Astrocyte (in vitro differentiated cells and primary cell): Measurements from ENCODE around the gene COLEC11. TPM values are rescaled to one million over a fixed set of nuclear protein-coding genes. Genes with fewer than 3 reads are reported as not detected.
"Not testable (repeated sequence)": the region's sequence is repeated elsewhere in the genome, so short reads cannot be mapped to it uniquely, and the experiment has no call there.

Source experiments
- DNase-seq: peaks from one replicate; pipeline ENCODE4 v3.0.0-alpha.2; 2010; ENCODE audit warnings: low read depth
- FAIRE-seq: peaks from 2 replicates; lab custom pipeline; 2011; peaks lifted over from hg19 to GRCh38; lab: Jason Lieb, UNC
- H2AFZ ChIP-seq: 2 replicates; pipeline ENCODE4 v1.6.0; 2012; ENCODE audit warnings: low read depth, low read length, inconsistent platforms
- H3K27ac ChIP-seq: 2 replicates; pipeline ENCODE4 v1.5.1; 2011; ENCODE audit warnings: low read depth, low read length, inconsistent platforms
- H3K27me3 ChIP-seq: 2 replicates; pipeline ENCODE4 v1.6.0; 2011; ENCODE audit warnings: low read length, inconsistent platforms; ENCODE audit not compliant: insufficient read depth
- H3K36me3 ChIP-seq: 2 replicates; pipeline ENCODE4 v1.5.1; 2011; ENCODE audit warnings: low read length, inconsistent platforms; ENCODE audit not compliant: insufficient read depth
- H3K4me1 ChIP-seq: 2 replicates; pipeline ENCODE4 v1.5.1; 2011; ENCODE audit warnings: low read length, inconsistent platforms; ENCODE audit not compliant: insufficient read depth
- H3K4me2 ChIP-seq: 2 replicates; pipeline ENCODE4 v1.6.0; 2012; ENCODE audit warnings: low read length, inconsistent platforms
- H3K4me3 ChIP-seq: 2 replicates; pipeline ENCODE4 v1.5.1; 2011; ENCODE audit warnings: low read depth, mild to moderate bottlenecking, low read length, inconsistent platforms; ENCODE audit not compliant: insufficient read depth
- H3K79me2 ChIP-seq: 2 replicates; pipeline ENCODE4 v1.6.0; 2012; ENCODE audit warnings: mild to moderate bottlenecking, low read length, inconsistent platforms; ENCODE audit not compliant: insufficient read depth
- H3K9ac ChIP-seq: 2 replicates; pipeline ENCODE4 v1.6.0; 2012; ENCODE audit warnings: mild to moderate bottlenecking, low read length, inconsistent platforms
- H3K9me3 ChIP-seq: 2 replicates; pipeline ENCODE4 v1.5.1; 2012; ENCODE audit warnings: low read depth, mild to moderate bottlenecking, low read length, inconsistent platforms; ENCODE audit not compliant: insufficient read depth
- H4K20me1 ChIP-seq: 2 replicates; pipeline ENCODE4 v1.6.0; 2012; ENCODE audit warnings: low read length, inconsistent platforms; ENCODE audit not compliant: insufficient read depth
- H3K27ac Mint-ChIP-seq: one replicate; pipeline ENCODE4 v1.8.0; 2021; ENCODE audit warnings: mild to moderate bottlenecking, mixed read lengths; ENCODE audit not compliant: unreplicated experiment
- H3K27me3 Mint-ChIP-seq: one replicate; pipeline ENCODE4 v1.8.0; 2021; ENCODE audit warnings: low read depth, mixed read lengths; ENCODE audit not compliant: unreplicated experiment
- H3K36me3 Mint-ChIP-seq: one replicate; pipeline ENCODE4 v1.8.0; 2021; ENCODE audit warnings: low read depth, mixed read lengths; ENCODE audit not compliant: unreplicated experiment
- H3K4me1 Mint-ChIP-seq: one replicate; pipeline ENCODE4 v1.8.0; 2021; ENCODE audit warnings: low read depth, mixed read lengths; ENCODE audit not compliant: unreplicated experiment
- H3K4me3 Mint-ChIP-seq: one replicate; pipeline ENCODE4 v1.8.0; 2021; ENCODE audit warnings: mild to moderate bottlenecking, moderate library complexity, mixed read lengths; ENCODE audit not compliant: unreplicated experiment
- H3K9me3 Mint-ChIP-seq: one replicate; pipeline ENCODE4 v1.8.0; 2021; ENCODE audit warnings: mild to moderate bottlenecking, mixed read lengths; ENCODE audit not compliant: unreplicated experiment
- EZH2 ChIP-seq: IDR thresholded peaks from 2 replicates; pipeline ENCODE4 v1.6.1; 2012; ENCODE audit warnings: mild to moderate bottlenecking, low read length, inconsistent platforms; ENCODE audit not compliant: insufficient read depth
- total RNA-seq: library from RNA; stranded (reverse); gene quantifications from 2 replicates; pipeline ENCODE4 v1.2.1, GENCODE V29; 2021
- TF ChIP-seq, protein P1 (sequence below): IDR thresholded peaks from 2 replicates; pipeline ENCODE4 v1.5.1; 2011; ENCODE audit warnings: low read depth, mild to moderate bottlenecking, inconsistent platforms, low read length, moderate library complexity; ENCODE audit not compliant: insufficient read depth

COLEC11 gene
- total RNA-seq, 1 donor from 2014 or later = not detected

DNA sequence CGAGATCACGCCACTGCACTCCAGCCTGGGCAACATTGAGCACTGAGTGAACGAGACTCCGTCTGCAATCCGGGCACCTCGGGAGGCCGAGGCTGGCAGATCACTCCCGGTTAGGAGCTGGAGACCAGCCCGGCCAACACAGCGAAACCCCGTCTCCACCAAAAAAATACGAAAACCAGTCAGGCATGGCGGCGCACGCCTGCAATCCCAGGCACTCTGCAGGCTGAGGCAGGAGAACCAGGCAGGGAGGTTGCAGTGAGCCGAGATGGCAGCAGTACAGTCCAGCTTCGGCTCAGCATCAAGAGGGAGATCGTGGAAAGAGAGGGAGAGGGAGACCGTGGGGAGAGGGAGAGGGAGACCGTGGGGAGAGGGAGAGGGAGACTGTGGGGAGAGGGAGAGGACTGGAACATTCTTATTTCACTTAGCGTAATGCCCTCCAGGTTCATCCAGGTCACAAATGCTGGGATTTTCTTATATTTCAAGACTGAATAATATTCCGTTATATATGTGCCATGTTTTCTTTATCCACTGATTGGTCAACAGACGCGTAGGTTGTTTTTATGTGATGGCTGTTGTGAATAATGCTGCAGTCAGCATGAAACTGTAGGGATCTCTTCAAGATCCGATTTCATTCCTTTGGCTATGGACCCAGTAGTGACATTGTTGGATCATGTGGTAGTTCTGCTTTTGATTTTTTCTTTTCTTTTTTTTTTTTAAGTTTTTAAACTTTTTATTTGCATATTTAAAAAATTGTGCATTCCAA lies 21.7 kb downstream of the COLEC11 start:
- H3K9me3 Mint-ChIP-seq = peaks cover 14% of the 10 kb centered on the region
- H3K4me2 ChIP-seq, H4K20me1 ChIP-seq, H3K9ac ChIP-seq, H3K4me3 ChIP-seq, H3K9me3 ChIP-seq, H2AFZ ChIP-seq, H3K27ac ChIP-seq, H3K36me3 ChIP-seq, FAIRE-seq, H3K79me2 ChIP-seq, DNase-seq, H3K27me3 ChIP-seq, H3K4me3 Mint-ChIP-seq, H3K4me1 Mint-ChIP-seq, H3K27ac Mint-ChIP-seq, H3K4me1 ChIP-seq, H3K36me3 Mint-ChIP-seq, H3K27me3 Mint-ChIP-seq: not testable (repeated sequence)

- no peak for FAIRE-seq
- Histone ChIP-seq H3K27ac (no peak overlapping the region), H3K4me2 (no peak overlapping the region), H2AFZ (no peak overlapping the region), H4K20me1 (no peaks in the 10 kb centered on the region), H3K9me3 (no peaks in the 10 kb centered on the region), H3K9ac (no peak overlapping the region), H3K4me1 (no peaks in the 10 kb centered on the region), H3K79me2 (no peaks in the 10 kb centered on the region), H3K27me3 (no peaks in the 10 kb centered on the region), H3K36me3 (no peaks in the 10 kb centered on the region), H3K4me3 (no peak overlapping the region)
- peaks cover 14% of the 10 kb centered on the region for H3K9me3 Mint-ChIP-seq
- DNase-seq = no peak
- peaks cover 1% of the 10 kb centered on the region for H3K27me3 Mint-ChIP-seq
- peaks cover 1% of the 10 kb centered on the region for H3K36me3 Mint-ChIP-seq
- TF ChIP-seq, protein P1, sequence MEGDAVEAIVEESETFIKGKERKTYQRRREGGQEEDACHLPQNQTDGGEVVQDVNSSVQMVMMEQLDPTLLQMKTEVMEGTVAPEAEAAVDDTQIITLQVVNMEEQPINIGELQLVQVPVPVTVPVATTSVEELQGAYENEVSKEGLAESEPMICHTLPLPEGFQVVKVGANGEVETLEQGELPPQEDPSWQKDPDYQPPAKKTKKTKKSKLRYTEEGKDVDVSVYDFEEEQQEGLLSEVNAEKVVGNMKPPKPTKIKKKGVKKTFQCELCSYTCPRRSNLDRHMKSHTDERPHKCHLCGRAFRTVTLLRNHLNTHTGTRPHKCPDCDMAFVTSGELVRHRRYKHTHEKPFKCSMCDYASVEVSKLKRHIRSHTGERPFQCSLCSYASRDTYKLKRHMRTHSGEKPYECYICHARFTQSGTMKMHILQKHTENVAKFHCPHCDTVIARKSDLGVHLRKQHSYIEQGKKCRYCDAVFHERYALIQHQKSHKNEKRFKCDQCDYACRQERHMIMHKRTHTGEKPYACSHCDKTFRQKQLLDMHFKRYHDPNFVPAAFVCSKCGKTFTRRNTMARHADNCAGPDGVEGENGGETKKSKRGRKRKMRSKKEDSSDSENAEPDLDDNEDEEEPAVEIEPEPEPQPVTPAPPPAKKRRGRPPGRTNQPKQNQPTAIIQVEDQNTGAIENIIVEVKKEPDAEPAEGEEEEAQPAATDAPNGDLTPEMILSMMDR = no peak
- no peak for TF ChIP-seq EZH2
- H3K4me3 Mint-ChIP-seq = no peak overlapping the region
- H3K4me1 Mint-ChIP-seq = peaks cover 6% of the 10 kb centered on the region
- no peak overlapping the region for H3K27ac Mint-ChIP-seq
Observed at GRCh38 chr2:3617198-3617890, 22.4 kb downstream of the COLEC11 start.

DNA sequence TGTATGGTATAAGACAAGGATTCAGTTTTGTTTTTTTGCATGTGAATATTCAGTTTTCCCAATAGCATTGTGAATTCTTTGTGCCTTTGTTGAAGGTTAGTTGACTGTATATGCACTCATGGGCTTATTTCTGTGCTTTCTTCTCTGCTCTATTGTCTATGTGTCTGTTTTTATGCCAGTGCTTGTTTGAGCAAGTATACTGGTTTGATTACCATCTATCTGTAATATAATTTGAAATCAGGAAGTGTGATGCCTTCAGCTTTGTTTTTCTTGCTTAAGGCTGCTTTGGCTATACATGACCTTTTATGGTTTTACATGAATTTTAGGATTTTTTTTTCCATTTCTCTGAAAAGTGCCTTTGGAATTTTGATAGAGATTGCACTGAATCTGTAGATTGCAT lies 23.5 kb downstream of the COLEC11 start:
- Histone ChIP-seq H3K36me3 (no peaks in the 10 kb centered on the region), H3K27me3 (no peaks in the 10 kb centered on the region), H3K4me1 (no peaks in the 10 kb centered on the region), H3K4me3 (no peak overlapping the region), H4K20me1 (no peaks in the 10 kb centered on the region), H2AFZ (no peak overlapping the region), H3K27ac (no peak overlapping the region), H3K79me2 (no peaks in the 10 kb centered on the region), H3K9me3 (no peaks in the 10 kb centered on the region), H3K4me2 (no peak overlapping the region), H3K9ac (no peak overlapping the region)
- no peak for DNase-seq
- H3K4me1 Mint-ChIP-seq = peaks cover 6% of the 10 kb centered on the region
- peaks cover 1% of the 10 kb centered on the region for H3K36me3 Mint-ChIP-seq
- H3K4me3 Mint-ChIP-seq = no peak overlapping the region
- TF ChIP-seq EZH2 = no peak
- TF ChIP-seq, protein P1 = no peak
- no peak for FAIRE-seq
- no peaks in the 10 kb centered on the region for H3K27me3 Mint-ChIP-seq
- H3K27ac Mint-ChIP-seq = no peak overlapping the region
- H3K9me3 Mint-ChIP-seq = peaks cover 17% of the 10 kb centered on the region
